ENCODE data around the gene NFU1.

GRCh38 chr2:69424419-69424818, 12.8 kb downstream of the NFU1 start:
- no peak for TF ChIP-seq EZH2 (IDR thresholded peaks at IDR 0.05; ENCODE audit: borderline replicate concordance, low read depth, low read length, severe bottlenecking)
- no peak for TF ChIP-seq CTCF (IDR thresholded peaks at IDR 0.05; ENCODE audit: borderline replicate concordance, extremely low read depth, low read length, poor library complexity, severe bottlenecking)
